ENCODE results near the gene AQP12A.

AQP12A gene

GRCh38 chr2:240707043-240707756 is 15.5 kb downstream of the AQP12A start:
- no peak for DNase-seq (ENCODE audit: low read depth, low spot score)

- no peak for DNase-seq (ENCODE audit: low read depth, low spot score)
These were observed 16.2 kb downstream of the AQP12A start for GRCh38 chr2:240707821-240708220.

GRCh38 chr2:240708457-240708856 is 16.8 kb downstream of the AQP12A start:
- no peak for DNase-seq (ENCODE audit: low read depth, low spot score)

- DNase-seq (ENCODE audit: low read depth, low spot score) = no peak
These were observed 19.6 kb downstream of the AQP12A start for GRCh38 chr2:240711296-240711695.

GRCh38 chr2:240711701-240712100 is 20.0 kb downstream of the AQP12A start:
- no peak for DNase-seq (ENCODE audit: low read depth, low spot score)

- DNase-seq (ENCODE audit: low read depth, low spot score) = no peak
These were observed 20.5 kb downstream of the AQP12A start for GRCh38 chr2:240712121-240712520.

GRCh38 chr2:240713071-240713927 is 21.6 kb downstream of the AQP12A start:
- DNase-seq (ENCODE audit: low read depth, low spot score) = no peak

DNA sequence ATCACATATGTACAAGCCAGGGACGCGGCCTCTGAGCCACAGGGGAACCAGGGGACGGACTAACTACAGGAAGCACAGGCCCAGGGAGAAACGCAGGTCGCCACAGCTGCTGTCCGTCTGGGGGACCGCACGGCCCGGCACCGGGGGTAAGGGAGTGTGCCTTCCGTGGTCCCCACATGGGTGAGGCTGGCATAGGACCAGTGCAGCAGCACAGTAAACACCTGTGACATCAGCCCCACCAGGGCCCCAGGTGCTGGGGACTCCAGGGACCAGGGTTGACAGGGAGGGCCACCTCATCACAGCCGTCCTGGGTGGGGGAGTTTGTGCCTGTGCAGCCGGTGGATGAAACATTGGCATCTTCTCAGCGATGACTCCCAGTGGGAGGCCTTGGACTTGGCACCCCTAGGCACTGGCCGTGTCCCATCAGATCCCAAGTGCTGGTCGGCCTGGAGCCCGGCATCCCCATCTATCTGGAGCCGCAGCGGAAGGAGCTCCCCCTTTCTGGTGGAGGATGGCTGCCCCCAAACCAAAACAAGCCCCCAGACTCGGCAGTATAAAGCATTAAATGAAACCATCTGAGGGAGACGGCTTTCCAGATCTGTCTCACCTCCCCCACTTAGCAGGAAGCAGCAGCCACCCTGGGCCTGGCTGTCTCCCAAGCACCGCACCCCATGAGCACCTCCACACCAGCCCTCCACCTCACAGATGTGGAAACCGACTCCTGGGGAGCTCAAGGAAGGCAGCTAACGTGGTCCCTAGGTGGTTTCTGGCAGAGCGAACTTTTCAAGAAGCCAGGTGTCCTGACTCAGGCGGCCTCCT is 22.5 kb downstream of the AQP12A start:
- no peak for DNase-seq (ENCODE audit: low read depth, low spot score)

DNA sequence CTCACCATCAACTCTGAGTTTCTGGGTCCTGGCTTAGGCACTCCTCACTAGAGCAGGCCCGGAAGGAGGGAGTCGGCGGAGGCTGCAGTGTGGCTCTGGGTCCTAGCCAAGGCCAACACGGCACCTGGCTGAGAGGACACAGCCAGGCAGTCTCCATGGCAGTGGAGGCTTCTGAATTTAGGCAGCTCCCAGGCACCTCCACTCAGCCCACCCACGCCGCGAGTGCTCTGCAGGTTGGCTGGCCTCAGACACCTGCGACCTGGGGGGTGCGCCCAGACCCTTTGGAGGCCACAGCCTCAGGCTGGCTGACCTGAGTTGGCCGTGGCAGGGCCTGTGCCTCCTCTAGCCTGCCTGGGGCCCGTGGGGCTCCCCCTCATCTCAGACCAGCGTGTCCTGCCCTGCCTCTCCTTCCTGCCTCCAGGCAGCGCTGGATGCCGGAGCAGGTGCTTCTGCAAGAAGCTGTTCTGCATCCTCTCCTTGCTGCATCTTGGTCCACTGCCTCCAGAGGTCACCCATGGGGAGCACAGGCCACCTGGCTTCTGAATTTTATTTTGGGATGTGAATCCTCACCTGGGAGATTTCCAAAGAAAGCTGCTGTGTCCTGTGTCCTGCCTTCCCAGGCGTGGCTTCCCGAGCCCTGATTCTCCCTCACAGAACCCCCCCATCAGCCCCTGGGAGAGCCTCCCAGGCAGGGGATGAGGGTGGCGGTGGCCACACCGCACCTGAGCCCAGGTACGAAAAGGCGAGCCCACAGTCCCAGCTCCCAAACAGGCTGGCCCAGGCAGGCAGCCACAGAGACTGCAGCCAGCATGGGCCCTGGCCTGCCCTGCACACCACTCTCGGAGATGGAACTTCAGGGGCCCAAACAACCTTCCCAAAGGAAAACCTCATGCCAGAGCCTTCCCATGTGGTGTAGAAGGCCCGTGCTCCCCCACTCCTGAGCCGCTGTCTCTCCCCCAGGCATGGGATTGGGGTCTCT is 23.4 kb downstream of the AQP12A start:
- no peak for DNase-seq (ENCODE audit: low read depth, low spot score)

DNA sequence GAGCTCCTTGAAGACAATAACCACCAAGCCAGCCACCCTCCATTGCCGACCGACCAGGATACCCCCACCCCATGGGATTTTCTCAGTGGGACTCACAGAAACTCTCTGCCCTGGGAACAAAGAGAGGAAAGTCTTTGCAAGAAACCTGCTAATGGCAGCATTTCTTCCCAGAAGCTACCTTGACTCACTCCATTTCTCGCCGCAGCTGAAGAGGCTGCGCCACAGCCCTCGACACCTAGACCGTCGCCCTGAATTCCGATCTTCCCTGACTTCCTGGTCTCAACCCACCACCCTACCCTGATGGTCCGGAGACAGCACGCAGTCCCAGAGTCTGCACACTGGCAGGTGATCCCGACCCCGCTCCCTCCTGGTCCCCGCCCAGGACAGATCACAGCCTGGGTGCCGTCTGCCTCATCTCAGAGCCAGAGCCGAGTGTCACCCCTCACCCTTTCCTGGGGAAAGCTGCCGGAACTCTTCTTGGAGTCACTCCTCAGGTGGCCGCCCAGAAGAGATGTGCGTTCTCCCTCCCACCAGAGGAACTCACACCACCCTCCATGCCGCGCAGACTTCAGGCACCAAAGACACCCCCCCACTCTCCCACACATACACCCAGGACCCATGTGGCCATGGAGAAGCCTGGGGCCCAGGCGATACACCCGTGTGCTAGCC is 24.6 kb downstream of the AQP12A start:
- DNase-seq (ENCODE audit: low read depth, low spot score) = no peak

DNA sequence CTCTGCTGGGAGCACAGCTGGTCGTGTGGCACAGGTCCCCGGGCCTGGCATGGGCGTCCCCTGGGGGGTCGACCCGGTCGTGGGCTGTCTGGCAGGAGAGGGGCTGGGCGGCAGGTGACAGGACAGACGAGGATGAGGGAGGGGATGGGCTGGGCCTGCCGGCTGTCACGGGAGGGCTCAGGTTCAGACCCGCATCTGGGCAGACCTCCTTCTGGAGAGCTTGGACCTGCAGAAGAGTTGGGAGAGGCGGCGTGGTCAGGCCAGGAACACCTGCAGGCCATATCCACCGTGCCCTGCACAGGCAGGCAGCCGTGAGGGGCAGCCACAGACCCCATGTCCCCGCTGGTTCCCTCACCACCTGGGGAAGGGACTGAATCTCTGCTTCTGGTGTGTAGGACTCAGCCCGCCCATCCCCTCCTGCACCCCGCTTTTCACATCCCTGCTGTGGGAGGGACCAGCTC is 25.5 kb downstream of the AQP12A start:
- DNase-seq (ENCODE audit: low read depth, low spot score) = no peak

GRCh38 chr2:240717681-240718581 is 26.3 kb downstream of the AQP12A start:
- DNase-seq (ENCODE audit: low read depth, low spot score) = no peak

- no peak for DNase-seq (ENCODE audit: low read depth, low spot score)
These were observed 27.3 kb downstream of the AQP12A start for GRCh38 chr2:240718896-240719490.

GRCh38 chr2:240719676-240720545 is 28.2 kb downstream of the AQP12A start:
- no peak for DNase-seq (ENCODE audit: low read depth, low spot score)

- no peak for DNase-seq (ENCODE audit: low read depth, low spot score)
These were observed 29.3 kb downstream of the AQP12A start for GRCh38 chr2:240720686-240721595.

DNA sequence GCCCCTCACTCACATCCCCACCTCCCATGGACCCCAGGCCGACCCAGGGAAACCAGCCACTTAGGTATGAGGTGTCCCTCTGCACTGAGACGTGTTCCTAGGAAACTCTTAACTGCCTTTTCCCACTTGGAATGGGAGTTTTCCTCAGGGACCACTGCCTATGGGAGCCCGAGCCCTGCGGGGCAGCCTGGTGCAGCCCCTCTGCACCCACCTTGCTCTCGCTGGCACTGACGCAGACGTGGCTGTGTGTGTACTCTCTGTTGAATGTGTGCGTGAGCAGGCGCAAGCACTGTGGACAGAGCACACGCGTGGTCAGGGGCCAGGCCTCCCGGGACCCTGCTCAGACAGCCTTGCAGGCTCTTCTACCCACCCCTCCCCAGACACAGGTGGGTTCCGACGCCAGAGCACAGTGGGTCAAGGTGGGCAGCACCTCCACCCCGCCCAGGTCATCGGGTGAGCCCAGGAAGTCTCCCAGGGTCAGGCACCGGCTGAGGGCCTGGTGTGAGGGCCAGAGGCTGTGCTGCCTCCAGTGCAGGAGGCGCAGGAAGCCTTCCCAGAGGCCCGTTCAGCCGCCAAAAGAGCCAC is 30.0 kb downstream of the AQP12A start:
- no peak for DNase-seq (ENCODE audit: low read depth, low spot score)
